HepG2 (cell line): ENCODE results near the gene IL6R. TPM values are rescaled to one million over a fixed set of nuclear protein-coding genes. Genes with fewer than 3 reads are reported as not detected.

ENCODE experiments used
- BCL6 ChIP-seq: IDR thresholded peaks from 2 replicates; pipeline ENCODE4 v1.6.1; 2016; ENCODE audit warnings: missing genetic modification reagents, missing compliant biosample characterization
- CHCHD3 ChIP-seq: sonication (generic); formaldehyde crosslinking; IDR thresholded peaks from 2 replicates; pipeline ENCODE4 v1.8.0; 2022; ENCODE audit warnings: mild to moderate bottlenecking, missing genetic modification reagents, moderate library complexity
- LCORL ChIP-seq, 2 experiments: fragments of 450-650 bp in 1 of 2; sonication (generic) in 1 of 2; formaldehyde crosslinking in 1 of 2; IDR thresholded peaks; 2 replicates each; pipeline versions ENCODE4 v1.5.0 to v1.6.1; 2017 to 2020; ENCODE audit warnings: antibody characterized with exemption in 1 of 2, missing genetic modification reagents in 1 of 2
- MEF2D ChIP-seq: sonication (generic); formaldehyde crosslinking; IDR thresholded peaks from 2 replicates; pipeline ENCODE4 v1.5.1; 2020; ENCODE audit warnings: mild to moderate bottlenecking, missing genetic modification reagents
- RORA ChIP-seq: sonication (generic); formaldehyde crosslinking; IDR thresholded peaks from 2 replicates; pipeline ENCODE4 v1.5.0; 2020; ENCODE audit warnings: mild to moderate bottlenecking, missing genetic modification reagents, moderate library complexity
- ZNF335 ChIP-seq: sonication (generic); formaldehyde crosslinking; IDR thresholded peaks from 2 replicates; pipeline ENCODE4 v1.4.0; 2020; ENCODE audit warnings: missing genetic modification reagents
- ZNF501 ChIP-seq: sonication (generic); formaldehyde crosslinking; IDR thresholded peaks from 2 replicates; pipeline ENCODE4 v1.5.1; 2020; ENCODE audit warnings: mild to moderate bottlenecking, moderate library complexity, missing genetic modification reagents
- ZNF629 ChIP-seq: sonication (generic); formaldehyde crosslinking; conservative IDR thresholded peaks from 2 replicates; pipeline ENCODE4 v1.5.0; 2020; ENCODE audit warnings: missing genetic modification reagents
- ZNF768 ChIP-seq: sonication (generic); formaldehyde crosslinking; IDR thresholded peaks from 2 replicates; pipeline ENCODE4 v1.4.0; 2020; ENCODE audit warnings: missing genetic modification reagents
- polyA plus RNA-seq, 8 experiments: library from polyadenylated mRNA; depleted of rRNA in 3 of 8; stranded (reverse) in 7 of 8; unstranded in 1 of 8; fragments of >200 nt; fragmentation: Illumina TruSeq in 4 of 8; extraction: Trizol in 4 of 8; gene quantifications; 2 replicates each; pipeline versions ENCODE4 v1.2.1 to v1.2.3, GENCODE V29; 2011 to 2016; ENCODE audit warnings: low read depth in 4 of 8, missing spikeins in 1 of 8, mixed read lengths in 1 of 8; ENCODE audit not compliant: insufficient read depth in 1 of 8
- total RNA-seq, 5 experiments: library from RNA; depleted of rRNA; stranded (reverse); fragments of >200 nt; fragmentation: Illumina TruSeq; extraction: Trizol; gene quantifications; 2 replicates each; pipeline ENCODE4 v1.2.3, GENCODE V29; 2016; ENCODE audit warnings: low read depth in 1 of 5
- TF ChIP-seq, protein P1 (sequence below): sonication (generic); formaldehyde crosslinking; IDR thresholded peaks from 2 replicates; pipeline ENCODE4 v1.4.0; 2020; ENCODE audit warnings: mild to moderate bottlenecking, missing genetic modification reagents, borderline replicate concordance
- TF ChIP-seq, protein P2 (sequence below): sonication (generic); formaldehyde crosslinking; IDR thresholded peaks from 2 replicates; pipeline ENCODE4 v1.5.1; 2020; ENCODE audit warnings: mild to moderate bottlenecking, missing genetic modification reagents, moderate library complexity
- TF ChIP-seq, protein P3 (sequence below): fragments of 450-650 bp; IDR thresholded peaks from 2 replicates; pipeline ENCODE4 v1.6.1; 2016
- TF ChIP-seq, protein P4 (sequence below): sonication (generic); formaldehyde crosslinking; IDR thresholded peaks from 2 replicates; pipeline ENCODE4; 2020; ENCODE audit warnings: missing genetic modification reagents, mild to moderate bottlenecking, borderline replicate concordance

The IL6R gene
- total and polyA plus RNA-seq, 2 of the 13 experiments (the other 11 are each of a cell fraction or from before 2014, with no cell fraction given), result 5.0 to 24.5 TPM

DNA sequence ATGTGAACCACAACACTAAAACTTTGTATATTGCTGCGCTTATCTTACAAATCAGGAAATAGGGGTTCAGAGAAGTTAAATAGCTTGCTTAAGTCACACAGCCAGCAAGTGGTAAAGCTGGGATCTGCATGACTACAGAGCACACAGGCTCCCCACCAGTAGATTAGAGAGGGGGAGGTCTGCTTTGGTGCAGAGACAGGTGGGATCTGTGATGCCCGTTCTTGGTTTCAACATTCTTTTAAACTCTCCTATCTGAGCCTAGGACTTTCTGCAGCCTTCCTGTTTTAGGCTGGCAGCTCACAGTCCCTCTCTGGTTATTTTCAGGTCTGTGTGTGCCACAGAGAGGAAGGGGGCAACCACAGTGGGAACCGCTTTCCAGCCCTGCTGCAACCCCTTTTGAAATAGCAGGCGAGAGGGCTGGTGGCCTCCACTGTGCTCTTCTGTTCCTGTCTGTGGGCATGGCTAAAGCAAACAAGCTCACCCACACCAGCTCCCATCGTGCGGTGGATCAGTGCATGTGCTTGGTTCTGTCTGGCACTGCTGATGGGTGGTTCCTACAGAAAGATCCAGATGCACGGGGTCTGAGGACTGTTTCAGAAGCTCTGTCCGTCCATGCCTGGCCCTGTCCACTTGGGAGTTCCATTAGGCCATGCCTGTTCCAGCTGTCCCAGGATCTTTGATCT is 1.7 kb upstream of the IL6R start (continued):
- TF ChIP-seq, protein P1, sequence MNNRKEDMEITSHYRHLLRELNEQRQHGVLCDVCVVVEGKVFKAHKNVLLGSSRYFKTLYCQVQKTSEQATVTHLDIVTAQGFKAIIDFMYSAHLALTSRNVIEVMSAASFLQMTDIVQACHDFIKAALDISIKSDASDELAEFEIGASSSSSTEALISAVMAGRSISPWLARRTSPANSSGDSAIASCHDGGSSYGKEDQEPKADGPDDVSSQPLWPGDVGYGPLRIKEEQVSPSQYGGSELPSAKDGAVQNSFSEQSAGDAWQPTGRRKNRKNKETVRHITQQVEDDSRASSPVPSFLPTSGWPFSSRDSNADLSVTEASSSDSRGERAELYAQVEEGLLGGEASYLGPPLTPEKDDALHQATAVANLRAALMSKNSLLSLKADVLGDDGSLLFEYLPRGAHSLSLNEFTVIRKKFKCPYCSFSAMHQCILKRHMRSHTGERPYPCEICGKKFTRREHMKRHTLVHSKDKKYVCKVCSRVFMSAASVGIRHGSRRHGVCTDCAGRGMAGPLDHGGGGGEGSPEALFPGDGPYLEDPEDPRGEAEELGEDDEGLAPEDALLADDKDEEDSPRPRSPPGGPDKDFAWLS (CRISPR knock-in tag), result no peak
- no peak for TF ChIP-seq MEF2D (CRISPR knock-in tag)
- TF ChIP-seq, protein P2, sequence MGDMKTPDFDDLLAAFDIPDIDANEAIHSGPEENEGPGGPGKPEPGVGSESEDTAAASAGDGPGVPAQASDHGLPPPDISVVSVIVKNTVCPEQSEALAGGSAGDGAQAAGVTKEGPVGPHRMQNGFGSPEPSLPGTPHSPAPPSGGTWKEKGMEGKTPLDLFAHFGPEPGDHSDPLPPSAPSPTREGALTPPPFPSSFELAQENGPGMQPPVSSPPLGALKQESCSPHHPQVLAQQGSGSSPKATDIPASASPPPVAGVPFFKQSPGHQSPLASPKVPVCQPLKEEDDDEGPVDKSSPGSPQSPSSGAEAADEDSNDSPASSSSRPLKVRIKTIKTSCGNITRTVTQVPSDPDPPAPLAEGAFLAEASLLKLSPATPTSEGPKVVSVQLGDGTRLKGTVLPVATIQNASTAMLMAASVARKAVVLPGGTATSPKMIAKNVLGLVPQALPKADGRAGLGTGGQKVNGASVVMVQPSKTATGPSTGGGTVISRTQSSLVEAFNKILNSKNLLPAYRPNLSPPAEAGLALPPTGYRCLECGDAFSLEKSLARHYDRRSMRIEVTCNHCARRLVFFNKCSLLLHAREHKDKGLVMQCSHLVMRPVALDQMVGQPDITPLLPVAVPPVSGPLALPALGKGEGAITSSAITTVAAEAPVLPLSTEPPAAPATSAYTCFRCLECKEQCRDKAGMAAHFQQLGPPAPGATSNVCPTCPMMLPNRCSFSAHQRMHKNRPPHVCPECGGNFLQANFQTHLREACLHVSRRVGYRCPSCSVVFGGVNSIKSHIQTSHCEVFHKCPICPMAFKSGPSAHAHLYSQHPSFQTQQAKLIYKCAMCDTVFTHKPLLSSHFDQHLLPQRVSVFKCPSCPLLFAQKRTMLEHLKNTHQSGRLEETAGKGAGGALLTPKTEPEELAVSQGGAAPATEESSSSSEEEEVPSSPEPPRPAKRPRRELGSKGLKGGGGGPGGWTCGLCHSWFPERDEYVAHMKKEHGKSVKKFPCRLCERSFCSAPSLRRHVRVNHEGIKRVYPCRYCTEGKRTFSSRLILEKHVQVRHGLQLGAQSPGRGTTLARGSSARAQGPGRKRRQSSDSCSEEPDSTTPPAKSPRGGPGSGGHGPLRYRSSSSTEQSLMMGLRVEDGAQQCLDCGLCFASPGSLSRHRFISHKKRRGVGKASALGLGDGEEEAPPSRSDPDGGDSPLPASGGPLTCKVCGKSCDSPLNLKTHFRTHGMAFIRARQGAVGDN, result peak; percentile 42
- peak; percentile 68; the same call in 1 of the 2 replicates for TF ChIP-seq ZNF768 (CRISPR knock-in tag)
- TF ChIP-seq, protein P3, sequence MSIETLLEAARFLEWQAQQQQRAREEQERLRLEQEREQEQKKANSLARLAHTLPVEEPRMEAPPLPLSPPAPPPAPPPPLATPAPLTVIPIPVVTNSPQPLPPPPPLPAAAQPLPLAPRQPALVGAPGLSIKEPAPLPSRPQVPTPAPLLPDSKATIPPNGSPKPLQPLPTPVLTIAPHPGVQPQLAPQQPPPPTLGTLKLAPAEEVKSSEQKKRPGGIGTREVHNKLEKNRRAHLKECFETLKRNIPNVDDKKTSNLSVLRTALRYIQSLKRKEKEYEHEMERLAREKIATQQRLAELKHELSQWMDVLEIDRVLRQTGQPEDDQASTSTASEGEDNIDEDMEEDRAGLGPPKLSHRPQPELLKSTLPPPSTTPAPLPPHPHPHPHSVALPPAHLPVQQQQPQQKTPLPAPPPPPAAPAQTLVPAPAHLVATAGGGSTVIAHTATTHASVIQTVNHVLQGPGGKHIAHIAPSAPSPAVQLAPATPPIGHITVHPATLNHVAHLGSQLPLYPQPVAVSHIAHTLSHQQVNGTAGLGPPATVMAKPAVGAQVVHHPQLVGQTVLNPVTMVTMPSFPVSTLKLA, result no peak
- TF ChIP-seq LCORL (IDR thresholded peaks at IDR 0.05), result no peak
- 0 out of 2 replicates have a peak, but pooled peaks have one; percentile 20 for TF ChIP-seq LCORL (CRISPR knock-in tag; IDR thresholded peaks at IDR 0.05)
- TF ChIP-seq, protein P4, sequence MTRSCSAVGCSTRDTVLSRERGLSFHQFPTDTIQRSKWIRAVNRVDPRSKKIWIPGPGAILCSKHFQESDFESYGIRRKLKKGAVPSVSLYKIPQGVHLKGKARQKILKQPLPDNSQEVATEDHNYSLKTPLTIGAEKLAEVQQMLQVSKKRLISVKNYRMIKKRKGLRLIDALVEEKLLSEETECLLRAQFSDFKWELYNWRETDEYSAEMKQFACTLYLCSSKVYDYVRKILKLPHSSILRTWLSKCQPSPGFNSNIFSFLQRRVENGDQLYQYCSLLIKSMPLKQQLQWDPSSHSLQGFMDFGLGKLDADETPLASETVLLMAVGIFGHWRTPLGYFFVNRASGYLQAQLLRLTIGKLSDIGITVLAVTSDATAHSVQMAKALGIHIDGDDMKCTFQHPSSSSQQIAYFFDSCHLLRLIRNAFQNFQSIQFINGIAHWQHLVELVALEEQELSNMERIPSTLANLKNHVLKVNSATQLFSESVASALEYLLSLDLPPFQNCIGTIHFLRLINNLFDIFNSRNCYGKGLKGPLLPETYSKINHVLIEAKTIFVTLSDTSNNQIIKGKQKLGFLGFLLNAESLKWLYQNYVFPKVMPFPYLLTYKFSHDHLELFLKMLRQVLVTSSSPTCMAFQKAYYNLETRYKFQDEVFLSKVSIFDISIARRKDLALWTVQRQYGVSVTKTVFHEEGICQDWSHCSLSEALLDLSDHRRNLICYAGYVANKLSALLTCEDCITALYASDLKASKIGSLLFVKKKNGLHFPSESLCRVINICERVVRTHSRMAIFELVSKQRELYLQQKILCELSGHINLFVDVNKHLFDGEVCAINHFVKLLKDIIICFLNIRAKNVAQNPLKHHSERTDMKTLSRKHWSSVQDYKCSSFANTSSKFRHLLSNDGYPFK (CRISPR knock-in tag), result no peak
- no peak for TF ChIP-seq ZNF335 (CRISPR knock-in tag)
- 0 out of 2 replicates have a peak, but pooled peaks have one; percentile 15 for TF ChIP-seq BCL6 (CRISPR knock-in tag)
- TF ChIP-seq ZNF501, result no peak
- TF ChIP-seq ZNF629, result no peak
- TF ChIP-seq RORA (CRISPR knock-in tag), result no peak
- TF ChIP-seq CHCHD3 (CRISPR knock-in tag), result no peak
